Hepatic stellate cell (primary cell): ENCODE data around the gene TAF6.
A peak's percentile ranks its signal among the peaks of the same experiment; 100 is the strongest.

Experiments used
- DNase-seq: peaks from one replicate; pipeline ENCODE4 v3.0.0; 2011; ENCODE audit warnings: low spot score

The TAF6 gene

GRCh38 chr7:100093498-100093897 lies 25.7 kb downstream of the TAF6 start:
- DNase-seq = no peak

GRCh38 chr7:100093054-100093453 lies 26.1 kb downstream of the TAF6 start:
- no peak for DNase-seq

GRCh38 chr7:100091411-100092181 lies 27.6 kb downstream of the TAF6 start:
- DNase-seq = no peak

GRCh38 chr7:100090527-100091410 lies 28.4 kb downstream of the TAF6 start:
- DNase-seq = no peak

- no peak for DNase-seq
Observed at GRCh38 chr7:100089458-100090196, 29.5 kb downstream of the TAF6 start.

GRCh38 chr7:100088621-100089457 lies 30.3 kb downstream of the TAF6 start, which contains the start of gene COPS6:
COPS6 (plus strand) TSS chr7:100088969; CDS start chr7:100088991, 22 bp downstream.
- DNase-seq = peak; percentile 68

GRCh38 chr7:100088095-100088620 lies 31.0 kb downstream of the TAF6 start:
- no peak for DNase-seq

GRCh38 chr7:100087055-100087750 lies 32.0 kb downstream of the TAF6 start:
- DNase-seq = peak; percentile 91

GRCh38 chr7:100085515-100085914 lies 33.6 kb downstream of the TAF6 start:
- no peak for DNase-seq

GRCh38 chr7:100082978-100083377 lies 36.2 kb downstream of the TAF6 start:
- no peak for DNase-seq

GRCh38 chr7:100081535-100082102 lies 37.5 kb downstream of the TAF6 start, which contains the start of gene ZNF3:
ZNF3 (minus strand) TSS chr7:100081723; CDS start chr7:100077357, 4,366 bp downstream.
- peak; percentile 94 for DNase-seq

- DNase-seq = no peak
Observed at GRCh38 chr7:100080907-100081534, 38.1 kb downstream of the TAF6 start.

- no peak for DNase-seq
Observed at GRCh38 chr7:100079024-100079560, 40.1 kb downstream of the TAF6 start.

GRCh38 chr7:100077205-100077604 lies 42.0 kb downstream of the TAF6 start:
- DNase-seq = no peak

GRCh38 chr7:100075418-100075817 lies 43.7 kb downstream of the TAF6 start:
- no peak for DNase-seq

- DNase-seq = no peak
Observed at GRCh38 chr7:100074841-100075240, 44.3 kb downstream of the TAF6 start.

- DNase-seq = no peak
Observed at GRCh38 chr7:100072462-100072861, 46.7 kb downstream of the TAF6 start.

GRCh38 chr7:100071018-100071723 lies 48.0 kb downstream of the TAF6 start:
- no peak for DNase-seq

- DNase-seq = no peak
Observed at GRCh38 chr7:100069991-100070390, 49.2 kb downstream of the TAF6 start.
